OCI-LY3 (cell line): Measurements from ENCODE around the gene VIPR2.

Experiments
- H2AFZ ChIP-seq: fragments of 200-600, 300-600 bp; shearing (Covaris generic); 2 replicates; pipeline ENCODE4 v1.6.0; 2014; ENCODE audit warnings: antibody characterized with exemption, low read depth, low read length
- H3K27ac ChIP-seq: fragments of 200-600, 300-600 bp; sonication (generic); 2 replicates; pipeline ENCODE4 v1.5.1; 2014; ENCODE audit warnings: mild to moderate bottlenecking, low read length, moderate library complexity, mixed read lengths
- H3K27me3 ChIP-seq: fragments of 200-600, 300-600 bp; sonication (generic); 2 replicates; pipeline ENCODE4 v1.6.1; 2014; ENCODE audit warnings: low read depth, low read length, mixed read lengths
- H3K36me3 ChIP-seq: fragments of 200-600, 300-600 bp; sonication (generic); replicated peaks from 2 replicates; pipeline ENCODE3; 2014; ENCODE audit warnings: low read depth, low read length, mixed read lengths
- H3K4me1 ChIP-seq: fragments of 300-600, 200-600 bp; sonication (generic); 2 replicates; pipeline ENCODE4 v1.6.1; 2014; ENCODE audit warnings: low read length, mixed read lengths
- H3K4me2 ChIP-seq: fragments of 200-600, 300-600 bp; sonication (generic); 2 replicates; pipeline ENCODE4 v1.6.1; 2014; ENCODE audit warnings: low read length, mixed read lengths
- H3K4me3 ChIP-seq: fragments of 300-600, 200-600 bp; sonication (generic); 2 replicates; pipeline ENCODE4 v1.5.1; 2014; ENCODE audit warnings: antibody characterized with exemption, mild to moderate bottlenecking, low read length, moderate library complexity
- H3K79me2 ChIP-seq: fragments of 300-600, 200-600 bp; shearing (Covaris generic); 2 replicates; pipeline ENCODE4 v1.6.1; 2014; ENCODE audit warnings: mild to moderate bottlenecking, low read length, mixed read lengths
- H3K9ac ChIP-seq: fragments of 300-600, 200-600 bp; shearing (Covaris generic); 2 replicates; pipeline ENCODE4 v1.6.0; 2014; ENCODE audit warnings: mild to moderate bottlenecking, low read length, moderate library complexity
- H3K9me3 ChIP-seq: fragments of 200-600, 300-600 bp; shearing (Covaris generic); 2 replicates; pipeline ENCODE4 v1.6.1; 2014; ENCODE audit warnings: low read length, mixed read lengths; ENCODE audit not compliant: insufficient read depth
- H4K20me1 ChIP-seq: fragments of 200-600, 300-600 bp; sonication (generic); 2 replicates; pipeline ENCODE4 v1.6.1; 2016; ENCODE audit warnings: low read length, mixed read lengths; ENCODE audit not compliant: insufficient read depth
- EZH2phosphoT487 ChIP-seq: fragments of 200-600 bp; shearing (Covaris generic); IDR thresholded peaks from 2 replicates; pipeline ENCODE4 v1.6.1; 2018; ENCODE audit warnings: antibody characterized with exemption, mixed run types, low read depth
- TF ChIP-seq, protein P1 (sequence below): fragments of 200-600, 300-600 bp; sonication (generic); IDR thresholded peaks from 2 replicates; pipeline ENCODE4 v1.5.1; 2014; ENCODE audit warnings: antibody characterized with exemption, low read length, low read depth

The VIPR2 gene

DNA sequence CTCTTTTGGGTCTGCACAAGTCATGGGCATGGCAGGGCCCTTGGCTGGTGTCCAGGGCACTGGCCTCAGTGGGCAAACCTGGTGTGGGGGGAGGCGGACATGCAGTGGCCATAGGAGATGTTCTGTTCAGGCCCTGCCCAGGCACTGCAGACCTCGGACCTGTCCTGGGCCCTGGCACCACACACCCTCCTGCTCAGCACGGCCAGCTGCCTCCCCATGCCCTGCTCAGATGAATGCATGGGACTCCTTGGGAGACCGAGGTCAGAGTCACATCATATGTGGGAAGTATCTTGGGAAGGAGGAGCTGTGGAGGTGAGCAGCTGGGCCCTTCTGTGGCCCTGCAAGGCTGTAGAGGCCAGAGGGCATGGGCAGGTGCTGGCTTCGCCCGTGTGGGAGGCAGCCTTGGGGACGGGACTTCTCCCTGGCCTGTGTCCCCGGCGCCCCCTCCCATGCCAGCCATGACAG lies 130.8 kb downstream of the VIPR2 start:
- Histone ChIP-seq H3K79me2 (no peaks in the 10 kb centered on the region), H3K9me3 (no peaks in the 10 kb centered on the region), H4K20me1 (no peaks in the 10 kb centered on the region), H3K9ac (no peak overlapping the region), H3K4me1 (no peaks in the 10 kb centered on the region), H3K36me3 (no peaks in the 10 kb centered on the region), H3K4me3 (no peak overlapping the region), H3K27ac (no peak overlapping the region), H3K27me3 (0 out of 2 replicates have a peak, but pooled peaks cover 2% of the 10 kb centered on the region), H2AFZ (no peak overlapping the region), H3K4me2 (no peak overlapping the region)
- TF ChIP-seq, protein P1, sequence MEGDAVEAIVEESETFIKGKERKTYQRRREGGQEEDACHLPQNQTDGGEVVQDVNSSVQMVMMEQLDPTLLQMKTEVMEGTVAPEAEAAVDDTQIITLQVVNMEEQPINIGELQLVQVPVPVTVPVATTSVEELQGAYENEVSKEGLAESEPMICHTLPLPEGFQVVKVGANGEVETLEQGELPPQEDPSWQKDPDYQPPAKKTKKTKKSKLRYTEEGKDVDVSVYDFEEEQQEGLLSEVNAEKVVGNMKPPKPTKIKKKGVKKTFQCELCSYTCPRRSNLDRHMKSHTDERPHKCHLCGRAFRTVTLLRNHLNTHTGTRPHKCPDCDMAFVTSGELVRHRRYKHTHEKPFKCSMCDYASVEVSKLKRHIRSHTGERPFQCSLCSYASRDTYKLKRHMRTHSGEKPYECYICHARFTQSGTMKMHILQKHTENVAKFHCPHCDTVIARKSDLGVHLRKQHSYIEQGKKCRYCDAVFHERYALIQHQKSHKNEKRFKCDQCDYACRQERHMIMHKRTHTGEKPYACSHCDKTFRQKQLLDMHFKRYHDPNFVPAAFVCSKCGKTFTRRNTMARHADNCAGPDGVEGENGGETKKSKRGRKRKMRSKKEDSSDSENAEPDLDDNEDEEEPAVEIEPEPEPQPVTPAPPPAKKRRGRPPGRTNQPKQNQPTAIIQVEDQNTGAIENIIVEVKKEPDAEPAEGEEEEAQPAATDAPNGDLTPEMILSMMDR, result no peak
- TF ChIP-seq EZH2phosphoT487, result no peak

DNA sequence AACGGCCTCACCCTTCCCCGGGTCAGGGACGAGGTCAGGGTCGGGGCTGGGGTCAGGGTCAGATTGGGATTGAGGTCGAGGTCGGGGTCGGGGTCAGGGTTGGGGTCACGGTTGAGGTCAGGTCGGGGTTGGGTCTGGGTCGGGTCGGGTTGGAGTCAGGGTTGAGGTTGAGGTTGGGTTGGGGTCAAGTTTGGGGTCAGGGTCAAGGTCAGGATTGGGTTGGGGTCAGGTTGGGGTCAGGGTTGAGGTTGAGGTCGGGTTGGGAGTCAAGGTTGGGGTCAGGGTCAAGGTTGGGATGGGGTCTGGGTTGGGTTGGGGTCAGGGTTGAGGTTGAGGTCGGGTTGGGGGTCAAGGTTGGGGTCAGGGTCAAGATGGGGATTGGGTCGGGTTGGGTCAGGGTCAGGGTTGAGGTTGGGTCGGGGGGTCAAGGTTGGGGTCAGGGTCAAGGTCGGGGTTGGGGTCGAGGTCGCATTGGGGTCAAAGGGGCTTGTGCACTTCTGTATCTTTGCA lies 131.4 kb downstream of the VIPR2 start:
- Histone ChIP-seq H3K36me3 (no peaks in the 10 kb centered on the region), H3K4me1 (no peaks in the 10 kb centered on the region), H3K4me2 (no peak overlapping the region), H3K9ac (no peak overlapping the region), H4K20me1 (no peaks in the 10 kb centered on the region), H2AFZ (no peak overlapping the region), H3K27ac (no peak overlapping the region), H3K4me3 (no peak overlapping the region), H3K27me3 (0 out of 2 replicates have a peak, but pooled peaks cover 2% of the 10 kb centered on the region), H3K9me3 (no peaks in the 10 kb centered on the region), H3K79me2 (no peaks in the 10 kb centered on the region)
- TF ChIP-seq, protein P1, result no peak

DNA sequence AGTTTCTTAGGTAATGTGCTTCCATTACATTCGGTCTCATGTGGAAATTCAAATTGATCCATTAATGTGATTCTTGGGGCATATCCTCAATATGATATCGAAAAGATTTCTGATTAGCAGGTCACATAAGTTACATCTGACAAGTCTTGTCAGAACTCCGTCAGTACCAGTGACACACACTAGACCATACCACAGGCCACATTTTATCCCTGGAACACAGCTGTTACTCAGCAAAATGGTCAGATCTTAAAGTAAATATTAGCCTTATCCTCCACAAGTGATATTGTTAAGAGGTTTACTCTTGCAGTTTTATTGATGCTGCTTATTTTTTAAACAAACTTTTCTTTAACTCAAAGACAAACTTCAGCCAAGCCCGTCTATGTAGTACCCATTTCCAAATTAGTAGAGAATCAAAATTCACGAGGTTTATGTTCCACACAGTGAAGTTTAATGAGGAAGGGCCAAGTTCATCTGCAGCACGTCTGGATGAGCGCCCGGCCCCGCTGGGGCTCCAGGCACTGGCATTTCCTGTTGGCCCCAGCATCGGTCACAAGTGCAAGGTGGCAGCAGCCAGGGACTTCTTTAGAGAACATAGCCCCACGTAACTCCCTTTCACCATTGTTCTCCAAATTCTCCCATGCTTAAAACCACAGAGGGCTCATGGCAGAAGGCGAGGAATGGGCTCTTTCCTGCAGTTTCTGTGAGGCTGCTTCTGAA lies 132.2 kb downstream of the VIPR2 start:
- no peaks in the 10 kb centered on the region for H3K4me1 ChIP-seq
- no peak overlapping the region for H3K27ac ChIP-seq
- no peak overlapping the region for H3K4me3 ChIP-seq
- H3K36me3 ChIP-seq, result no peaks in the 10 kb centered on the region
- no peak for TF ChIP-seq EZH2phosphoT487
- TF ChIP-seq, protein P1, result no peak
- no peaks in the 10 kb centered on the region for H3K79me2 ChIP-seq
- no peak overlapping the region for H3K4me2 ChIP-seq
- no peaks in the 10 kb centered on the region for H3K9me3 ChIP-seq
- H3K9ac ChIP-seq, result no peak overlapping the region
- H3K27me3 ChIP-seq, result 0 out of 2 replicates have a peak, but pooled peaks cover 2% of the 10 kb centered on the region
- H2AFZ ChIP-seq, result no peak overlapping the region
- H4K20me1 ChIP-seq, result no peaks in the 10 kb centered on the region

DNA sequence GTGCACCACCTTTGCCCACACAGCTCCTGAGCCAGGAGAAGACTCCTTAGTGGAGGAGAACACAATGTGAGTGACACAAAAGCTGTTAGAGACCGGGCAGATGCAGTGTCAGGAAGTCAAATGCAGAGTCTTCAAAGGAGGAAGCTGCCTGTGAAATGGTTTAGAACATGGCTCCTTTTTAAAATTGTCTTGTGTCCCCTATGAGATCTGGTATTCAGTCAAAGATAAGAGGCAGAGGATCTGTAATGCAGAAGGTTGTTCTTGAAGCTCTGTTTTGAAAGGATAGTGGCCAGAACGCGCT lies 133.0 kb downstream of the VIPR2 start:
- Histone ChIP-seq H3K79me2 (no peaks in the 10 kb centered on the region), H3K4me1 (no peaks in the 10 kb centered on the region), H3K36me3 (no peaks in the 10 kb centered on the region), H3K4me2 (no peak overlapping the region), H4K20me1 (no peaks in the 10 kb centered on the region), H3K27me3 (0 out of 2 replicates have a peak, but pooled peaks cover 2% of the 10 kb centered on the region), H3K9ac (no peak overlapping the region), H3K27ac (no peak overlapping the region), H2AFZ (no peak overlapping the region), H3K9me3 (no peaks in the 10 kb centered on the region), H3K4me3 (no peak overlapping the region)
- no peak for TF ChIP-seq EZH2phosphoT487
- TF ChIP-seq, protein P1, result no peak
